NCI-H2029 treated with DMSO at 0.1 percent for 48 hours (cell line): ENCODE results near the gene COL5A1.
"Not testable (repeated sequence)": the region's sequence is repeated elsewhere in the genome, so short reads cannot be mapped to it uniquely, and the experiment has no call there.

Experiments used
- DNase-seq: peaks from one replicate; lab custom pipeline; 2025; lab: John Stamatoyannopoulos, UW

The COL5A1 gene

DNA sequence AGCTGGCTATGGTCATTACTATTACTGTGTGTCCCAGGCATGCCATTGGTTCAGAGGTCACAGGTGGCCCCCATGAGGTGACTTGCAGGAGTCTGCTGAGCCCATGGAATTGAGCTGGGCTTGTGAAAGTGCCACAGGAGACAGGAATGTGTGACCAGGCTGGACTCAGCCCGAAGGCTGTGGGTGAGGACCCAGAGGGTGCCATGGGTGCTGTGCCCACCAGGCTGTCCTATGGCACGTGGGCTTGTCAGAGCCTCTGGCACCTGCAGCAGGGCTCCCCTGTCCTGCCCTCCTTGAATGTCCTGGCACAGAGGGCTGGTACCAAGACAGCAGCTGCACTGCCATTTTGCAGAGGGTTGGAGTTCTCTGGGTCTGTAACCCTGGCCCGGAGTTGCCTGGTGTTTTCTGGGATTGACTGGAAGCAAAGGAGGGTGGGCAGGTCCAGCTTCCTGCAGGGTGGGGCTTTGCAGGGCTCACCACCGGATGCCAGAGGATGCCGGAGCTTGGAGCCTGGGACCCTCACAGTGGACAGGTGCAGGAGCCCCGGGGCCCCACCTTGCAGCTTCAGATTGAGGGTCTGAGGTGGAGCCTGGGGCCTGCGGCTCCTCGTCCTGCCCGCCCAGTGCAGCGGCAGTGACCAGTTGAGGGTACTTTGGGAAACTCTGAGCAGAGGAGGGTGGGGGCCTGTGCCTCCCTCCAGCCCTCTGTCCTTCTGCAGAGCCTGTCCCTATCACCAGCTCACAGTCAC, 14.2 kb downstream of the COL5A1 start:
- DNase-seq = no peak

DNA sequence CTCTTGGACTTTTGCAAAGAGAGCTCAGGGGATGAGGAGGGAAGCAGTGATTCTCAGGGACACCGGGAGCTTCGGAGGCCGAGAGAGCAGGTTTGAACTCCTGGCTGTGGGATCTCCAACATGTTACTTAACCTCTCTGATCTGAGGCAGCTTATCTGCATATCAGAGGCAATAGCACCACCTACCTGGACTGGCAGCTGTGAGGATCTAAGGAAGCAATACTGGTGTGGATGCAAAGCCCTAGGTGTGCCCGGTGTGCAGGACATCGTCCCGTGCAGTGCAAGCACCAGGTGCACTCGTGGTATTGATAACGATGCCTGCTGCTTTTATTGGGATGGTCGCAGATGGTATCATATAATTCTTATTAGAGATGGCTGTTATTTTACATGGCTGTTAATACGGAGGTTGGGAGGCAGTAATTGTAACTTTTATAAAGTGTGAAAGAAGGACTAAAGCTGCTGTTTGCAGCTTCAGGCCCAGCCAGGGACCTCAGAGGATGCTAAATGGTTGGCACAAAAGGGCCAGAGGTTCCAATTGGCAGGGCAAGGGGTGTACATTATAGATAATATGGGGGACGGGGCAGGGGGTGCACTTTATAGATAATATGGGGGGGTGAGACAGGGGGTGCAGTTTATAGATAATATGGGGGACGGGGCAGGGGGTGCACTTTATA, 14.9 kb downstream of the COL5A1 start:
- no peak for DNase-seq

DNA sequence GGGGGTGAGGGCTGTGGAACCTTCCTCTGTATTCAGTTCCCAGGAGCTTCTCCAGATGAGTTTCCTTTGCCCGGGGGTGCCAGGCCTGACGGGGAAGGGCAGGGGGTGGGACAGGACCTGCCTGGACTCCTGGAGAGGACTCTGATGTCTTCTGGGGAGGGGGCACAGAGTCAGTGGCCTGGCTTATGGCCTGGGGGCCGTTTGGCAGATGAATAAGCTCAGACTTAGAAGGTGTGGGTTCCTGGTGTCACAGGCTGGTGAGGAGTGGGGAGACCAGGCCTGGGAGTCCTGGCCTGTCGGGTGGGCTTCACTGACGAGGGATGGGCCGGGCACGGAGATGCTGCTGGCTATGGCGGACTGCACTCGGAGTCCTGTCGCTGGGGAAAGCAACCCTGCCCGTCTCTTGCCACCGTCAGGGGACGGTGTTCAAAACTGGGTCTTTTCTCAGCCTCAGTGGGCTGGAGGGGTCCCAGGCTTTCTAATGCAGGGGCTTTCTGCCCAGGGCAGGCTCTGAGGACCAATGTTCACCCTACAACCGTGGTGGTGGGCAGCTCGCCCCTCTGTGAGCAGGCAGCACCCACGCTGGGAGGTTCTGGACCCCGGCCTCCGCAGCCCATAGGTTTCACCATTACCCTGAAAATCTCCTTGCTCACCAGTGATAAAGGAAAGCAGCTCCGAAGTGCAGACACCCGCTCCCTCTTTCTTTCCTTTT, 16.2 kb downstream of the COL5A1 start:
- no peak for DNase-seq

DNA sequence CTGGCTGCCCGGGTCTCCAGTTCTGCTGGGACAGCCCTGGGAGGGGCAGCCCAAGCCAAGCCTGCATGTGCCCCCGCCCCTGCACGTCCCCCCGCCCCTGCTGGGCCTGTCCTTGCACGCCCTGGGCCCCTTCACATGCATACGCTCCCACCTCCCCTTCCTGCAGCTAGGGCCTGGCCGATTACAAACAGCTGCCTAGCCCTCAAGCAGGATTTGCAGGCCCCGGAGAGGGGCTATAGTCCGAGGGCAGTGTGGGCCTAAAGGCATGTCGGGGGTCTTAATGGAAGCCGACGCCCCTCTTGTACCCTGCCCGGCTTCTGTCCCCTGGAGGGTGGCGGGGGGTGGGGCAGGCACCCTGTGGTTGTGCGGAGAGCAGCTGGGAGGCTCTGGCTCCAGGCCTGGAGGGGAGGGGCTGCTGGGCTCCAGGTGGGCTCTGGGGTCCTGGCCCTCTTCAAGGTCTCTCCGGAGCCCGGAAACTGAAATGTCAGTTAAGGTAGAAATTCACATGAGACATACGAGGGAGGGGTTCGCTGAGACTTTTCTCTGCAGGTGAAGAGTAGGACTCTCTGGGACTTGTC, 16.9 kb downstream of the COL5A1 start:
- no peak for DNase-seq

DNA sequence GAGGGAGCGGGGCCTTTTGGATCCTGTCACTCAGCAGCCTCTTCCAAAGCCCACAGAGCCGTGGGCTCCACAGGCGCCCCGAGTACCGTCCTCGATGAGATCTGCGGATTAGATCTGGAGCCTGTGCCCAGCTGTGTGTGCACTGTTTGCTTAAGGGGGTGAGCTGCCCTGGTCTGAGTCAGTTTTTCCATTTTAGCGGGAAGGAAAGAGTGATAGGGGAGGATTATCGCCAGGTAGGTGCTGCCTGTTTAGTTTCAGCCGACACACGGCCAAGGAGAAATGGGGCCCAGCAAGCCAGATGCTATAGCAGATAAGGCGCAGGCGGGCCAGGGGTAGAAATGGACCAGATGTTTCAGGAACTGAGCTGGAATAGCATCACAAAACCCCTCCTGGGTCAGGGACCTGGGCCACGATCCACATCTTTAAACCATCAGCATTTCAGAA, 18.1 kb downstream of the COL5A1 start:
- no peak for DNase-seq

DNA sequence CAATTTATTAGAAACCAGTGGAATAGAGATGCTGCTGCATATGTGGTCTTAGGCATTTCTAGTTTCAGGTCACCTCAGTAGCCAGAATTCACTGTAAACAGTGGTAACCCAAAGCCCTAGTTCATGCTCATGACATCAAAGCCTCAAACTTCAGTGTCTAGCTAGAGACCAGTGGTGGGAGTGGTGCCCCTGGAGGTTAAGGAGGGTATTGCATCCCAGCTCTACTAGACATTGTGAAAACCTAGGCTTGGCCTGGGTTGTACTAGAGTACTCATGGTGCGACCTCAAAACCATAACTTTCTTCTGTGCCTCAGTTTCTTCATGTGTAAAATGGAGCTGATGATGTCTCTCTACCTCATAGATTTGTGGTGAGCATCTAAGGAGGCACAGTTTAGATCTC, 18.8 kb downstream of the COL5A1 start:
- no peak for DNase-seq

DNA sequence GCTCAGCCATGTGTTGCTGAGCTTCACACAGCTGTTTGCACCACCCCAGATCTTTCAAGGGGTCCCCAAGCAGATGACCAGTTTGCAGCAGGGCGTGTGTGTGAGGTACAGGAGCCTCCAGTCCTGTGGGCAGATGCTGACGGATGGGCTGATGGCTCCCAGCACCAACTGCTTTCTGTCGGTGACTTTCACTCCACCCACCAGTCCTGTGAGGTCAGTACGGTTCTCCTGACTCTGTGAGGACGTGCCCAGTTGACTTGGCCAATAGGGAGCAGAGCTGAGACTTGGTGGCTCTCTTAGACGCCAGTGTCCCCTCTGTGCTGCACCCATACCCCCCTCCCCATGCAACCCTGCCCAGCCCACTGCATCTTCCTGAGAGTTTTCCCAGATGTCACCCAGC, 19.7 kb downstream of the COL5A1 start:
- no peak for DNase-seq

DNA sequence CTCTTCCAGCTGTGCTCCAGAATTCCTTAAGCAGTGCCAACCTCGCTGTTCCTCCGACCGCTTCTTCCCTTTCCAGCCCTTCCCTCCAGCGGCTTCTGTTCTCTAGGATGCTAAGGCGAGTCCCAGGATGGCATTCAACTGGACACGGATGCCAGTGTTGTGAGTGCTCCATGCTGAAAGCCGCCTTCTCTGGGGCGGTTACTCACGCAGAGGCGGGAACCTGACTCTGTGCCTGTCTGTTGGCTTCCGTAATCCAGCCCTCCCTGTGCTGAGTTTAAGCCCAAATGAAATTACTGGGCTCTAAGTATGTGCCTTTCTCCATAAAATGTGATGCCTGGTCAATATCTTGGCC, 20.2 kb downstream of the COL5A1 start:
- no peak for DNase-seq

DNA sequence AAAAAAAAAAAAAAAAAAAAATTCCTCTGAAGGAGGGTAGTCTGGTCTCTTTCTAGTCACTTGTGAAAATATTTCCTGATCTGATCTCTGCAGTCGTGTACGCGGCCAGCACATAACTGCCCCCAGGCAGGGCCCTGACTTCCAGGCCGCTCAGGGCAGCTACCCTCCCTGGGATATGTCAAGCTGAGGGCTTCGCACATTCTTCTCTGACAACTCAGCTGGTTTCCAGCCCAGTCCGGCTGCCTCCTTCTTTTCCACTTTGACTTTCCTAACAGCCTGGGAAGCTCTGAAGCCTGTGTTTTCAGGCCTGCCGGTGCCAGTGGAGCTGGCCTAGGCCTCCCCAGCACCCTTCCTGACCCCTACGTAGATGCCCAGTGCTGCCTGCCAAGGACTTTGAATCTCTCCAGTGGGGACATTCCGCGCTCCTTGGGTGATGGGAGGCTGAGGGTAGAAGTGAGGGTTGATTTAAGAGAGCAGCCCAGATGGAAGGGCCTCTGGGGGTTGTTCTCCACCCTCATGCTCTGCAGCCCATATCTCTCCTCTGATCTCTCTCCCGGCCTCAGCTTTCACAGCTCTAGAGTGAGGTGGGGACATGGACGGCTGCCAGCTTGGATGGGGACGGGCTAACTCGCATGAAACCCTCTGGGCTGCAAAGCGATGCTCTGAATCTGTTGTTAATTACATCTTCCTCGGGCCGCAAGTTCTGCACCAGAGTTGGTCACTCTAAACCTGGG, 20.7 kb downstream of the COL5A1 start:
- DNase-seq = no peak

DNA sequence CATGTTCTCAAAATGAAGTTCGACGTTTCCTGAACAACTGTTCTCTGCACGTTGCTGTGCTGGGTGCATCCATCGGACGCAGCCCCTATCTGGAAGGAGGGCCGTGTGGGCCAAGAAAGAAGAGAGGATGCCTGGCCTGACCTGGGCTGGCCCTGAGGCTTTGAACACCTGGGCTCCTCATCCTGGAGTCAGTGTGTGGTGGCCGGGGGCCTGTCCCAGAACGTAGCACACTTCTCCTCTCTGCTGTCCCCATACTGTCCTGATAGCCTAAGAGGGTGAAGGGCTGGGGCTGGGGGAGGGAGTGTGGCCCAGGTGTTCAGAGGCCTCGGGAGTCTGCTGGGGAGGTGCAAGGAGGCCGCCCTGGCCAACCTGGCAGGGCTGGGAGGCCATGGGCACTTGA, 21.5 kb downstream of the COL5A1 start:
- DNase-seq = no peak

DNA sequence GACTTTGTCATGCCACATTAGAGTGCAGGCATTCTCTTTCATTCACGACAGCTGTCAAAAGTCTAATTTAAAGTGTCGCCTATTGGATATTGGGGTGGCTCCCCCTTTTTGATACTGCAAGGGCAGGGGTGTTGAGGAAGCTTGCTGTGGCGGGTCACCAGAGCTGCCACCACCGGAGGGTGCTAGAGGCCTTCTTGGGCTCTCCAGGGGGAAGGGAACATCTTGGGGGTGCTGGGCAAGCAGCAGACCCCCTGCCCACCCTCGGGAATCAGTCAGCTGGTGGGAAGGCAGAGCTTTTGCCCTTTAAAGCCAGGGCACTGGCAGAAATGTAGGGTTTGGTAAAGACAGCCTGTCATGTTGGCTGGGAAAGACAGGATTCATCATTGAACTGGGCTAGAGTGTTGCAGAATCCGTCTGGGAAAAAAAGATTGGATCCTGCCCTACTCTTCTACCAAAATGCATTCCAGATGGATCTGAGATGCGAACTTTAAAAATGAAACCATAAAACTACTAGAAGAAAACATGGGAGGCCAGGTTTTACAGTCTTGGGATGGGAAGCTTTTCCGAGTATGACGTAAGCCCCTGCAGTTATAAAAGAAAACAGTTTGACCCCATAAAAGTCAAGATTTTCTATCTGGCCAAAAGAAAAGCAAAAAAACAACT, 22.3 kb downstream of the COL5A1 start:
- no peak for DNase-seq

DNA sequence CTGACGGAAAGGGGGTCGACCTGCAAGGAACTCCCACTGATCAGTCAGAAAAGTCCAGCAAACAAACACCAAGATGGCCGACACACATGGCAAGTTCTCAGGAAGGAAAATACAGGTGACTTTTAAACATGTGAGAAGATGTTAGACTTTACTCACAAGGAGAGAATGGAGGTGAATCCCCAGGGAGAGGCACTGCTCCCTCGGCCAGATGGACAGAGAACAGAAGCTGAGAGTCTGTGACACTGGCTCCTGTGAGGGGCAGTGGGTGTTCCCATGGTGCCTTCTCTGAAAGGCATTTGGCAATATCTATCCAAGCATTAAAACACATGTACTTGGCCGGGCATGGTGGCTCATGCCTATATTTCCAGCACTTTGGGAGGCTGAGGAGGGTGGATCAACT, 22.8 kb downstream of the COL5A1 start:
- no peak for DNase-seq

DNA sequence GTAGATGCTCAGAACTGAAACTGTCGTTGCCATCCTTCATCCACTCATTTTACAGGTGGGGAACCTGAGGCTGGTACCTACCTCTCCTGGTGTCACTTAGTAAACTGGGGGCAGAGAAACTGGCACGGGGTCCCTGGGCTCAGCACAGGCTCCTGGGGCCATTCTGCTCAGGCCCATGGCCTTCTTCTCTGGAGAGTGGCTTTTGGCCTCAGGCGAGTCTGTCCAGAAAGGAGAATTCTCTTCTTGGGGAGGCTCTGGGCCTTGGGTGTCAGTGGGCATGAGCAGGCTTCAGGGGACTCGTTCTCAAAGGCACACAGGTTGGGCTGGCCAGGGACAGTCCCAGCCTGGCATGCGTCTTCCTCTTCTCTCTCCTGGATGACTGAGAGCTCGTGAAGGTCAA, 24.6 kb downstream of the COL5A1 start:
- DNase-seq = no peak

DNA sequence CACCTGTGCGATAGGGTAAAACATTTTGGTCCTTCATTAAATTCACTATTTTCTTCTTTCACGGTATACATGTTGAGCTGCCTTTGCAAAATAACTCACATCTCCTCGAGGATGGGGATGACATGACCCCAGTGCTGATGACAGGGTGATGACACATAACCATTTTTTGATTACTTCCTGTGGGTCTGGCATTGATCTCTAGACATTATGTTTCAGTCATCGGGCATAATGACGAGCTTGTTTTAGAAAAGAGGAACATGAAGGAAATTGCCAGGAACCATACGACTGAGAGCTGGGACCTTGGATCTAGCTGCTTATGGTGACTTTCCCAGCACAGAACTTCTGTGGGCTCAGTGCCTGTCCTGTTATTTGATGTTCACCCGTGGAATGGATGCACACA, 25.2 kb downstream of the COL5A1 start:
- DNase-seq = no peak

DNA sequence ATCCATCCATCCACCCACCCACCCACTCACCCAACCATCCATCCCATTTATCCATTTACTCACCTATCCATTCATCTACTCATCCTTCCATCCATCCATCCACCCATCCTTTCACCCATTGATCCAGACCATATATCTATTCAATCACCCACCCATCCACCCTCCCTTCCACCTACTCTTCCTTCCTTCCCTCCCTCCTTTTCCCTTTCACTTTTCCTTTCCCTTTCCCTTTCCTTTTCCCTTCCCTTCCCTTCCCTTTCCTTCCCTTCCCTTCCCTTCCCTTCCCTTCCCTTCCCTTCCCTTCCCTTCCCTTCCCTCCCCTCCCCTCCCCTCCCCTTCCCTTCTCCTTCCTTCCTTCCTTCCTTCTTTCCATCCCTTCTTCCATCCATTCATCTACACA, 27.4 kb downstream of the COL5A1 start:
- DNase-seq = not testable (repeated sequence)

DNA sequence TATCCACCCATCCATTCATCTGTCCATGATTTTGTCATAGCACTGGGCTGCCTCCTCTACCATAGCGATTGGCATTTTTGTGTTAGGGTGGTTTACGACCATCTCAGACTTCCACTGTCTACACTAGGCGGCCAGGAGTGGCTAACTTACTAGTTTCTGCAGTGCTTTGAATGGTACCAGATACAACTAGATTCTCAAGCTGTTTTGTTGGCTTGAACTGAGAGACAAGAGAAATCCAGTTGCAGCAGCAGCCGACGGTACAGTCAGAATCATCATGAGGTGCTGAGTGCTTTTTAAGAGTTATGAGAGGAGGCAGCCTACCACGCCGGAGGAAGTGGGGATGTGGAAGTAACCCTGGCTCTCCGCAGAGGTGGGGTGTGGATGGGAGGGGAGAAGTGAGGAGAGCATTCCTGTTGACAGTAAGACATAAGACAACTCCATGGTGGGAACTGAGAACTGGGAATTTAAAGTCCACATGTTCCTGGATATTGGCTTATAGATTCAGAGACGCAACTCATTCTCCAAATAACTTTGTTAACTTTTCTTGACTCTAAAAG, 27.9 kb downstream of the COL5A1 start:
- DNase-seq = no peak

DNA sequence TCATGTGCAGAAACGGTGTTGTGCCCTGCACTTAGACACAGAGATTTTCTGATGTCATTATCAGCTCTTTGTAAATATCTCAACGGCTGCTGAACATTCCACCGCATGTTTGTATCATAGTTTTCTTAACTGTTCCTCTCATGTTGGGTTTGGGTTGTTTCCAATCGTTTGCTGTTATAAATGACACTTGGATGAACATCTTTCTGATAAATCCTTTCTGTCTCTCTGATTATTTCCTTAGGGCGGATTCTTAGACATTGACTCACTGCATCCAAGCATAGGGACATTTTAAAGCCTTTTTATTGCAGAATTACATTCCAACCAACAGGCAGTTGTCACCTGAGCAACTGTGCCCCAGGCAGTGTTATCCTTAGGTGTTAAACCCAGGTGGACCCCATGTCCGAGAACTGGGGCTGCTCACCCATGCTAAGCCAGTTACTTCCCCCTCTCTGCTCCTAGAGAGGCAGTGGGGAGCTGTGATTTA, 28.5 kb downstream of the COL5A1 start:
- no peak for DNase-seq

DNA sequence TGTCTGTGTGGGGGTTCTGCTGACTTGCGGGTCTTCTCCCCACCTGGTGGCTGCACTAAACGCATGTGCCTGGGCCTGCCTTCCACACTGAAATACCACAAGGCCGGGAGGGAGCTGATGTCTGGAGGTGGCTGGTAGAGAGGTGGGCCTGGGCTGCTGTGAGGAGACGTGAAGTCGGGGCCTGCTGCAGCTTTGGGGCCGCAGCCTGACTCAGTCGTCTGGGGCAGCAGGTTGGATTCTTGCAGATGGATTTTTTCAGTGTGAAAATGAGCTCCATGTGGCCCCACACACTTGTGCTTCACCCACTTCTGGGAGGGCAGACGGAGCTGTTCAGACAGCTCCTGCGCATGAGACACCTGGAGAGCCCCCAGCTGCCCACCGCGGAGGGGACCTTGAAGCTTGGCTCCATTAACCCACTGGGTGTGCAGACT, 29.3 kb downstream of the COL5A1 start:
- DNase-seq = no peak

DNA sequence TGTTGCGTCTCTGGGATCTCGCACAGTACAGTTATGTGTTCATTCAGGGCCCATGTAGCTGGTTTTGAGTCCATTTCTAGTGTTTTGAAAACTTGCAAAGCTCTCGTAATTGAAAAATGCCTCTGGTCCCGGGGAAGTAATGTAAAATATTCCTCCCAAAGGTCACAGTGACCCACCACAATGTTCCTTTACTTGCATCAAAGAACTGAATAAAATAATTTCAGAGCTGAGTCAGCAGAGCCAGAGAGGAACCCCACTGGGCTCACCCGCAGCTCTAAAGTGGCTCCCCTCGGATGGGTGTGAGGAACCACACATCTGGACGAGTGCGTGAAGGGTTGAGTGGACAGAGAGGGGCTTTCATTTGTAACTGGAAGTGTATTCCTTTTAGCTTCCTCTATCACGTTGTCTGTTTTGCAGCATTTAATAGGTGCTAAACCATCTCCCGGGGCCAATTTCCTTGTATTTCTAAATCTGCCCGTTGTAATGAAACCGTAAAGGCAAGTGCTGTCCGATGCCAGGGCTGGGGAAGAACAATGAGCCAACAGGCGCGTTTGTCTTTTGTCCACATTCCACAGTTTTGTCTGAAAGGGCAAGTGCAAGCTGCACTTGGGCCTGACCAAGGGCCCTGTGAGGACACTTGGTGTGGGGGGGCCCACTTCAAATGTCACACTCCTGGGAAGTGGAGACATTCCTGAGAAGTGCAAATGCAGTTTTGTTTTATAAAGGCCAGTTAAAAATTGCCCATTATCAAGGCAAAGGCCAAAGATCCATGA, 29.9 kb downstream of the COL5A1 start:
- DNase-seq = no peak

DNA sequence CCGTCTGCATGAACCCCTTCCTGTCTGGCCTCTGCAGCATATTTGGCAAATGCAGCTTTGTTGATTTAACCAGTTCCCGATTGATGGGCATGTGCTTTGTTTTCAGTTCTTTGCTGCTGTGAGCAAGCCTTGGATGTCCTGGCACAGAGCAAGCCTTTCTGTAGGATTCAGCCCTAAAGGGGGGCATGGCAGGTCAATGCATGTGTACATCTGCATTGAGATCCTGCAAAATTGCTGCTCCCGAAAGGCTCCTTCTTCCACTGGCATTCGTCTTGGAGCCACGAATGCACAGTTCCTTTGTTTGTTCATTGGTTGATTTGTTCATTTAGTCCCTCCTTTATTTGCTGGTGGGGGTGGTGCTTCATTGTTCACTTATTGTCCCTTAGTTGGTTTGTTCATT, 34.8 kb downstream of the COL5A1 start:
- DNase-seq = no peak
